HG02588 (cell line): Measurements from ENCODE around the gene ZNF543.

Source experiments
- ATAC-seq: cut with Tn5 transposase; IDR thresholded peaks from one replicate; pipeline ENCODE4 v1.9.1; 2021; ENCODE audit warnings: mild to moderate bottlenecking, moderate library complexity; ENCODE audit not compliant: unreplicated experiment

ZNF543 gene

GRCh38 chr19:57377498-57378146 is 57.4 kb downstream of the ZNF543 start:
- ATAC-seq: no peak
